Fibroblast of lung (primary cell): ENCODE measurements around the gene PTRH1. TPM values are rescaled to one million over a fixed set of nuclear protein-coding genes. Genes with fewer than 3 reads are reported as not detected.
A peak's percentile ranks its signal among the peaks of the same experiment; 100 is the strongest.

ENCODE experiments used
- DNase-seq, 2 donors: peaks; one replicate each; pipeline versions ENCODE4 v3.0.0 to v3.0.0-alpha.2; 2010; ENCODE audit warnings: low read depth in 2 of 2
- H2AFZ ChIP-seq: 2 replicates; pipeline ENCODE4 v1.5.1; 2012; ENCODE audit warnings: low read length, control low read depth, inconsistent platforms
- H3K27ac ChIP-seq: 2 replicates; pipeline ENCODE4 v1.5.1; 2011; ENCODE audit warnings: low read length, control low read depth; ENCODE audit not compliant: insufficient read depth
- H3K27me3 ChIP-seq: 2 replicates; pipeline ENCODE4 v1.5.1; 2011; ENCODE audit warnings: mild to moderate bottlenecking, low read length; ENCODE audit not compliant: control insufficient read depth, insufficient read depth
- H3K36me3 ChIP-seq: 2 replicates; pipeline ENCODE4 v1.5.1; 2011; ENCODE audit warnings: low read length; ENCODE audit not compliant: control insufficient read depth, insufficient read depth
- H3K4me1 ChIP-seq: 2 replicates; pipeline ENCODE4 v1.5.1; 2011; ENCODE audit warnings: low read length; ENCODE audit not compliant: control insufficient read depth, insufficient read depth; ENCODE audit errors: extremely low read depth
- H3K4me2 ChIP-seq: 2 replicates; pipeline ENCODE4 v1.5.1; 2011; ENCODE audit warnings: low read length, control low read depth; ENCODE audit not compliant: insufficient read depth; ENCODE audit errors: extremely low read depth
- H3K4me3 ChIP-seq, 4 experiments: fragments of 200-600 bp in 1 of 4; sonication (generic) in 1 of 4; replicated peaks in 1 of 4; 2 replicates each; pipeline ENCODE4 v1.5.1; 2011 to 2016; ENCODE audit warnings: low read length in 4 of 4, low read depth in 3 of 4, mild to moderate bottlenecking in 3 of 4, control low read depth in 2 of 4, inconsistent platforms in 1 of 4, mixed read lengths in 1 of 4; ENCODE audit not compliant: insufficient read depth in 1 of 4; ENCODE audit errors: control extremely low read depth in 1 of 4
- H3K79me2 ChIP-seq: 2 replicates; pipeline ENCODE4 v1.5.1; 2012; ENCODE audit warnings: mild to moderate bottlenecking, low read length, inconsistent platforms; ENCODE audit not compliant: control insufficient read depth, insufficient read depth
- H3K9ac ChIP-seq: 2 replicates; pipeline ENCODE4 v1.5.1; 2011; ENCODE audit warnings: mild to moderate bottlenecking, low read length, control low read depth; ENCODE audit not compliant: insufficient read depth
- H3K9me3 ChIP-seq: 2 replicates; pipeline ENCODE4 v1.5.1; 2012; ENCODE audit warnings: low read depth, low read length; ENCODE audit not compliant: control insufficient read depth, insufficient read depth
- H4K20me1 ChIP-seq: 2 replicates; pipeline ENCODE4 v1.5.1; 2011; ENCODE audit warnings: low read length; ENCODE audit not compliant: control insufficient read depth, insufficient read depth; ENCODE audit errors: extremely low read depth
- EZH2 ChIP-seq: IDR thresholded peaks from 2 replicates; pipeline ENCODE4 v1.5.1; 2012; ENCODE audit warnings: low read length, control low read depth, mild to moderate bottlenecking; ENCODE audit errors: missing control alignments
- polyA plus RNA-seq, 2 donors: library from polyadenylated mRNA; depleted of rRNA in 1 of 2; stranded (reverse) in 1 of 2; unstranded in 1 of 2; fragments of >200 nt; gene quantifications; 2 replicates each; pipeline ENCODE4 v1.2.1, GENCODE V29; 2011 to 2012; ENCODE audit warnings: missing spikeins in 1 of 2
- total RNA-seq: library from RNA; depleted of rRNA; stranded (reverse); fragments of >200 nt; gene quantifications from 2 replicates; pipeline ENCODE4 v1.2.1, GENCODE V29; 2014
- TF ChIP-seq, protein P1 (sequence below), 2 donors: IDR thresholded peaks in 1 of 2; conservative IDR thresholded peaks in 1 of 2; 1 replicate in 1 of 2; 2 replicates in 1 of 2; pipeline ENCODE4 v1.5.1; 2011 to 2012; ENCODE audit warnings: low read length in 2 of 2, control low read depth in 1 of 2, inconsistent platforms in 1 of 2, low read depth in 1 of 2, mild to moderate bottlenecking in 1 of 2

PTRH1 gene
- total and polyA plus RNA-seq, 2 donors (not counting 1 experiment from before 2014, with no cell fraction given): 4.9 to 26.1 TPM

- H3K4me2 ChIP-seq: no peak overlapping the region
- TF ChIP-seq, protein P1, sequence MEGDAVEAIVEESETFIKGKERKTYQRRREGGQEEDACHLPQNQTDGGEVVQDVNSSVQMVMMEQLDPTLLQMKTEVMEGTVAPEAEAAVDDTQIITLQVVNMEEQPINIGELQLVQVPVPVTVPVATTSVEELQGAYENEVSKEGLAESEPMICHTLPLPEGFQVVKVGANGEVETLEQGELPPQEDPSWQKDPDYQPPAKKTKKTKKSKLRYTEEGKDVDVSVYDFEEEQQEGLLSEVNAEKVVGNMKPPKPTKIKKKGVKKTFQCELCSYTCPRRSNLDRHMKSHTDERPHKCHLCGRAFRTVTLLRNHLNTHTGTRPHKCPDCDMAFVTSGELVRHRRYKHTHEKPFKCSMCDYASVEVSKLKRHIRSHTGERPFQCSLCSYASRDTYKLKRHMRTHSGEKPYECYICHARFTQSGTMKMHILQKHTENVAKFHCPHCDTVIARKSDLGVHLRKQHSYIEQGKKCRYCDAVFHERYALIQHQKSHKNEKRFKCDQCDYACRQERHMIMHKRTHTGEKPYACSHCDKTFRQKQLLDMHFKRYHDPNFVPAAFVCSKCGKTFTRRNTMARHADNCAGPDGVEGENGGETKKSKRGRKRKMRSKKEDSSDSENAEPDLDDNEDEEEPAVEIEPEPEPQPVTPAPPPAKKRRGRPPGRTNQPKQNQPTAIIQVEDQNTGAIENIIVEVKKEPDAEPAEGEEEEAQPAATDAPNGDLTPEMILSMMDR (conservative IDR thresholded peaks at IDR 0.05 in 1 of 2, IDR thresholded peaks at IDR 0.05 in 1 of 2; ENCODE audit: low read depth in 1 of 2, low read length in 2 of 2): no peak
- TF ChIP-seq EZH2: no peak
Measured at GRCh38 chr9:127698386-127698785, 17.1 kb downstream of the PTRH1 start.

GRCh38 chr9:127697575-127697974 is 17.9 kb downstream of the PTRH1 start:
- no peaks in the 10 kb centered on the region for H3K79me2 ChIP-seq
- TF ChIP-seq, protein P1 (conservative IDR thresholded peaks at IDR 0.05 in 1 of 2, IDR thresholded peaks at IDR 0.05 in 1 of 2; ENCODE audit: low read depth in 1 of 2, low read length in 2 of 2): no peak
- no peak for TF ChIP-seq EZH2
- no peak overlapping the region for H3K4me3 ChIP-seq
- H3K9ac ChIP-seq: no peak overlapping the region
- no peaks in the 10 kb centered on the region for H3K4me1 ChIP-seq
- no peaks in the 10 kb centered on the region for H4K20me1 ChIP-seq
- DNase-seq: no peak
- H3K9me3 ChIP-seq: no peaks in the 10 kb centered on the region
- H3K27me3 ChIP-seq: no peaks in the 10 kb centered on the region
- no peak overlapping the region for H2AFZ ChIP-seq
- no peak overlapping the region for H3K4me2 ChIP-seq
- no peak overlapping the region for H3K27ac ChIP-seq
- peaks cover 2% of the 10 kb centered on the region for H3K36me3 ChIP-seq

More at GRCh38 chr9:127698386-127698785, 17.1 kb downstream of the PTRH1 start:
- Histone ChIP-seq H4K20me1 (no peaks in the 10 kb centered on the region), H3K27ac (no peak overlapping the region), H3K36me3 (no peaks in the 10 kb centered on the region), H3K79me2 (no peaks in the 10 kb centered on the region), H3K9ac (no peak overlapping the region), H3K4me3 (no peak overlapping the region), H3K4me1 (no peaks in the 10 kb centered on the region), H2AFZ (no peak overlapping the region), H3K27me3 (no peaks in the 10 kb centered on the region), H3K9me3 (no peaks in the 10 kb centered on the region)
- DNase-seq: no peak

- peaks cover 4% of the 10 kb centered on the region for H3K36me3 ChIP-seq
- no peak overlapping the region for H3K4me3 ChIP-seq
- no peaks in the 10 kb centered on the region for H3K27me3 ChIP-seq
- TF ChIP-seq, protein P1 (conservative IDR thresholded peaks at IDR 0.05 in 1 of 2, IDR thresholded peaks at IDR 0.05 in 1 of 2; ENCODE audit: low read depth in 1 of 2, low read length in 2 of 2): no peak
- TF ChIP-seq EZH2: no peak
- H3K4me1 ChIP-seq: no peaks in the 10 kb centered on the region
- no peak overlapping the region for H3K9ac ChIP-seq
- H2AFZ ChIP-seq: no peak overlapping the region
- H3K27ac ChIP-seq: no peak overlapping the region
- no peaks in the 10 kb centered on the region for H3K79me2 ChIP-seq
- no peaks in the 10 kb centered on the region for H4K20me1 ChIP-seq
- no peaks in the 10 kb centered on the region for H3K9me3 ChIP-seq
- no peak overlapping the region for H3K4me2 ChIP-seq
- DNase-seq: peak in 1 of 2 donors; percentile 13
Measured at GRCh38 chr9:127694890-127695720, 20.4 kb downstream of the PTRH1 start.
